HG02943 (cell line): ENCODE results near the gene KIF9.
A peak's percentile ranks its signal among the peaks of the same experiment; 100 is the strongest.
"Not testable (repeated sequence)": the region's sequence is repeated elsewhere in the genome, so short reads cannot be mapped to it uniquely, and the experiment has no call there.

Experiments
- ATAC-seq: cut with Tn5 transposase; IDR thresholded peaks from one replicate; pipeline ENCODE4 v1.9.1; 2021; ENCODE audit warnings: mild to moderate bottlenecking, low read depth, moderate library complexity; ENCODE audit not compliant: unreplicated experiment

KIF9 gene, protein sequence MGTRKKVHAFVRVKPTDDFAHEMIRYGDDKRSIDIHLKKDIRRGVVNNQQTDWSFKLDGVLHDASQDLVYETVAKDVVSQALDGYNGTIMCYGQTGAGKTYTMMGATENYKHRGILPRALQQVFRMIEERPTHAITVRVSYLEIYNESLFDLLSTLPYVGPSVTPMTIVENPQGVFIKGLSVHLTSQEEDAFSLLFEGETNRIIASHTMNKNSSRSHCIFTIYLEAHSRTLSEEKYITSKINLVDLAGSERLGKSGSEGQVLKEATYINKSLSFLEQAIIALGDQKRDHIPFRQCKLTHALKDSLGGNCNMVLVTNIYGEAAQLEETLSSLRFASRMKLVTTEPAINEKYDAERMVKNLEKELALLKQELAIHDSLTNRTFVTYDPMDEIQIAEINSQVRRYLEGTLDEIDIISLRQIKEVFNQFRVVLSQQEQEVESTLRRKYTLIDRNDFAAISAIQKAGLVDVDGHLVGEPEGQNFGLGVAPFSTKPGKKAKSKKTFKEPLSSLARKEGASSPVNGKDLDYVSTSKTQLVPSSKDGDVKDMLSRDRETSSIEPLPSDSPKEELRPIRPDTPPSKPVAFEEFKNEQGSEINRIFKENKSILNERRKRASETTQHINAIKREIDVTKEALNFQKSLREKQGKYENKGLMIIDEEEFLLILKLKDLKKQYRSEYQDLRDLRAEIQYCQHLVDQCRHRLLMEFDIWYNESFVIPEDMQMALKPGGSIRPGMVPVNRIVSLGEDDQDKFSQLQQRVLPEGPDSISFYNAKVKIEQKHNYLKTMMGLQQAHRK

DNA sequence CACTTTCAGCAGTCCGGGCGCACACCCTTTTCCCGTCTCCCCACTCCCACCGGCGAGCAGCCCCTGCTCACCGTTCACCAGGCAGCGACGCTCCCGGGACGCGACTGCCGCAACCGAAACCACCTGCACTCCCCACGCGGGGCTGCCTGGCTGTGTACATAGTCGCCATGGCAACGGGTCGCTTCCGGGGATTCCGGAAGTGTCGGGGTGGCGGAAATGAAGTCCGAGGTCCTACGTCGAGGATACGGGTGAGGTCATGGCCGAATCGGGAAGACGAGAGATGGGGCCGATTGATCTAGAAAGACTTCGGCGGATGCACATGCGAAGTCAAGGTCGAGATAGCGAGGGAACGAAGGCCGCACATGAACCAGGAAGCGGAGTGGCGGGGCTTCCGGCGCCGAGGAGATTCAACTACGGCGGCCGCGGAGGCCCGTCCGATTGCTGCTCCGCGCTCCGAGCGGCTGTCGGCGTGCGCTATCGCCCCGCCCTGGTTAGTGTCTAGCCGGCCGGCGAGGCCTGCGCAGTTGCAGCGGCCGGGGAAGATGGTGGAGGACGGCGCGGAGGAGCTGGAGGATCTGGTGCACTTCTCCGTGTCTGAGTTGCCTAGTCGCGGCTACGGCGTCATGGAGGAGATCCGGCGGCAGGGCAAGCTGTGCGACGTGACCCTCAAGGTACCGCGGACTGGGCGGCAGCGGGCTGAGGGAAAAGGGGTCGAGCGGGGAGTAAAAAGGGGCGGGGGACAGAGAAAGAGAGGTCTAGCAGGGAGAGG is at the start of gene KIF9, which contains the start of gene KLHL18:
KIF9 (minus strand) TSS at position 376 of the 769 bp plus-strand sequence. CDS start 5,425 bp downstream, outside the sequence.
KLHL18 (plus strand) TSS at position 521 of the 769 bp plus-strand sequence; CDS start at position 543, 22 bp downstream.
- peak; percentile 79 for ATAC-seq

DNA sequence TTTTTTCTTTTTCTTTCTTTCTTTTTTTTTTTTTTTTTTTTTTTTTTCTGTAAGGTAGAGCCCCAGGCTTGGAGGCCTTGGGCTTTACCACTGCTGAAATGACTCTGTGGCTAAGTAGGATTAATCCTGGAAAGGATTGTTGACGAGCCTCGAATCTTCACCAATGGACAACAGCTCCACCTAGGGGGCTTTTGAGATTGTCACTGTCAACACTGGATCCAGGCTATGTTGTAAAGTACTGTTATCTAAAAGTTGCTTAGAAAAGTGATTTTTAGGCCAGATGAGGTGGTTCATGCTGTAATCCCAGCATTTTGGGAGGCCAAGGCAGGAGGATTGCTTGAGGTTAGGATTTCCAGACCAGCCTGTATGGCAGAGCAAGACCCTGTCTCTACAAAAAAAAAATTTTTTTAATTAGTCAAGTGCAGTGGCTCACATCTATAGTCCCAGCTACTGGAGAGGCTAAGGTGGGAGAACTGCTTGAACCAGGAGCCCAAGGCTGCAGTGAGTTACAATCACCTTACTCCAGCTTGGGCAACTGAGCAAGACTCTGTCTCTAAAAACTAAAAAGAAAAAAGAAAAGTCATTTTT is 41.8 kb upstream of the KIF9 start:
- no peak for ATAC-seq

DNA sequence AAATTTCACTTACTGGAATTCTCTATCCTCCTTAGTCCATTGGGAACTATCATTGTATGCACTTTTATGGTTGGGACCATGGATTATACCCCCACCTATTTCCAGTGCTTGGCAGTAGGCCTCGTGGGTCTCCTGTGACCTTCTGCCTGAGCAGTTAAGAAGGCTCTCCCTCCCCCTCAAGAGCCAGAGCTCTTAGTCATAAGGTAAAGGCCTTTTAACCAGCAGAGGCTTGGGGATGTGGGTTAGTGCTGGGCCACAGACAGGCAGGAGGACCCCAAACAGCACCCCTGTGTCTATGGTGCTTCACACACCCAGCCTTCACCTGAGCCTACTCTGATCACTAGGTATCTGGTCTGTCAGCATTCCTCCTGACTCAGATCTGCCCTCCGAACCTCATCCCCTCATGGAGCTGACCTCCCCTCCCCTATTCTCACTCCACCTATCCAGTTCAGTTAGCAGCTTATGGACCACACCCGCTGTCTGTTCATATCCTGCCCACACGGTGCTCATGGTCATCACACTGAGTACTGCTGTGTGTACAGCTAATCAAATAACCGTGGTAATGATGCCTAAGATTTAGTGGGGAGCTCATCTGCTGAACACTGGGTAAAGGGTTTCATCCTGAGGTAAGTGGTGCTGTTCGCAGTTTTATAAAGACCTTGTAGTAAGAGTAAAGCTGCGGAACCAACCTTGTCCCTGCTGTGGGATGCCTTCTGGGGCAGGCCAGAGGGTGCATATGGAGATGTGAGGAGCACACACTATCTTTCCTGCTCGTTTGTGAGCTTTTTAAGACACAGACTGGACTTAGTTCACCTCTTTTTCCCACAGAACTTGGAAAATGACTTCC is 41.1 kb upstream of the KIF9 start:
- ATAC-seq, result no peak

DNA sequence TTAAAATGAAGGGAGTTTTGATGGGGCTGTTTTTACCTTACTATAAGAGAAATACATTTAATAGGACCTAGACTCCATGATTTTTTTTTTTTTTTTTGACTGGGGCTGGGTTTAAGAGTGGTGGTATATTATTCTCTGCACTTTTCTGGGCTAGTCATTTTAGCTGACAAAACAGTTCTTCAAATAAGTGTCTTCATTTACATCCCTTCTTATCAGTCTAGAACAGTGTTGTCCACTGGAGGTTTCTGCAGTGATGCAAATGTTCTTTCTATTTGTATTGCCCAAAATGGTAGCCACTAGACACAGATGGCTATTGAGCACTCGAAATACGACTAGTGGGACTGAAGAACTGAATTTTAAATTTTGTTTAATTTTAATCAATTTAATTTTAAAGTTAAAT is 37.4 kb upstream of the KIF9 start:
- ATAC-seq, result no peak

DNA sequence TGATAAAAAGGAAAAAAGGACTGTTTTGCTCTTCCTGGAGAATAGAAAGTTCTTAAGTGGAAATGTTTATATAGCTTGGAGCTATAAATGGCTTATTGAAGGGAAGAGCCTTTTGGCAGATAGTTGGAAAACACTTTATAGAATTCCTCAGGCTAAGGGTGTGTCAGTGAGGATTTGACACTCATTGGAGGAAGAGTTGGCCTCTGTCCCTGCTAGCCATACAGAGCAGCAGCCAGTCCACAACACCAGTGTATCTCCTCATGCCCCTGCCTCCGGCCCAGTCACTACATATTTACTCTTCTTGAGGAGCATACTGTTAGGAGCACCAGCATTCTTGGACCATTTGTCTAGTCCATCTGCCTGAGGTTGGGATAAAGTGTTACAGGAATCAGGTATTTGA is 36.3 kb upstream of the KIF9 start:
- no peak for ATAC-seq

DNA sequence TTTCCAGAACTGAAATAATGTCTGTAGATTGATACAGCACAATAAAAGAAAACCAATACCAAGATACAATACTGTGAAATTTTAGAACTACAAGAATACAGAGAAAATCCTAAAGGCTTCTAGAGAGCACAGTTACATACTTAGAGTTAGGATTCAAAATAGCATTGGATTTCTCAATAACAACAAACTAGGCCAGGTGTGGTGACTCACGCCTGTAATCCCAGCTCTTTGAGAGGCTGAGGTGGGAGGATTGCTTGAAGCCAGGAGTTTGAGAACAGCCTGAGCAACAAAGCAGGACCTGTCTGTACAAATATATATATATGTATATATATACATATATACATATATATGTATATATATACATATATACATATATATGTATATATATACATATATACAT is 33.6 kb upstream of the KIF9 start:
- not testable (repeated sequence) for ATAC-seq

DNA sequence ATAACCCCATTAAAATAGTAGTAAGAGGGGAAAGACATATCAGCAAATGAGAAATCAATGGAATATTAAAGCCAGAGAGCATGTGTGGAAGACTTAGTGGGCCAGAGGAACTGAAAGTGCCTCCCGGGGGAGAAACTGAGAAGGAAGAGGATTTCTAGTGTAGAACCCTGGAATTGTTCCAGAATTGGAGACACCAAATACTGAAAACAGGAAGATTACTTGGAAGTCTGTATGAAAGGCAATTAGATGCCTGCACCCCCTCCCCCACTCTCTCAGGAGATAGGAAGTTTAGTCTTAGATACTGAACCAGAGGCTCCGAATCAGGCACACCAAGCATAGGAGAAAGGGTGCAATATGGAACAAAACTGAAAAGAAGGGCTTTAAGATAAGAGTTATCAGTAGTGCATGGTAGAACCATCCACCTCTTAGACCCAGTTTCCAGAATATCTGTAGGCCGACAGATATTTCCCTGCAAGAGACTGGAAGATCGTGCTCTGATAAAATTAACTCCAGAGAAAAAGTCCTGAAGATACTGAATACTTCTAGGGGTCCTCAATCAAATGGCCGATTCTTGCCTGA is 32.6 kb upstream of the KIF9 start:
- no peak for ATAC-seq

DNA sequence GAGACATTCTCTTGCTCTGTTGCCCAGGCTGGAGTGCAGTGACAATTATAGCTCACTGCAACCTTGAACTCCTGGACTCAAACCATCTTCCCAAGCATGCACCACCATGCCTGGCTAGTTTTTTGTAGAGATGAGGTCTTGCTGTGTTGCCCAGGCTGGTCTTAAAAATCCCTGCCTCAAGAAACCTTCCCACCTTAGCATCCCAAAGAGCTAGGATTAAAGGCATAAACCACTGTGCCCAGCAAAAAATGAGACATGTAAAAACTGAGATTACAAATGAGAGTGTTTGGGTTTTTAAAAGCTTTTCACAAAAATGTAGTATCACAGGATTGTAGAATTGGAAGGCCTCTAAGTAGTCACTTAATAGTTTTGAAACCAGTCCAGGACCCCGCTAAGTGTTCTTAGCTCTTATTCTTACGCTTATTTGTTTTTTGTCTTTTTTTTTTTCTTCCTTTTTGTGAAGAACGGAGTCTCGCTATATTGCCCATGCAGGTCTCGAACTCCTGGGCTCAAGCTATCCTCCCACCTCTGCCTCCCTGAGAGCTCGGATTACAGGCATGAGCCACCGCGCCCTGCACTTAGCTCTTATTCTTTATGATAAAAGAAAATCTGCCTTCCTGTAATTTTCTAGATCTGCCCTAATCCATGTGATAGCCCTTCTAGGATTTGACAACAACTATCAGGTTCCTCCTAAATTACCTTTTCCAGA is 31.6 kb upstream of the KIF9 start:
- no peak for ATAC-seq

DNA sequence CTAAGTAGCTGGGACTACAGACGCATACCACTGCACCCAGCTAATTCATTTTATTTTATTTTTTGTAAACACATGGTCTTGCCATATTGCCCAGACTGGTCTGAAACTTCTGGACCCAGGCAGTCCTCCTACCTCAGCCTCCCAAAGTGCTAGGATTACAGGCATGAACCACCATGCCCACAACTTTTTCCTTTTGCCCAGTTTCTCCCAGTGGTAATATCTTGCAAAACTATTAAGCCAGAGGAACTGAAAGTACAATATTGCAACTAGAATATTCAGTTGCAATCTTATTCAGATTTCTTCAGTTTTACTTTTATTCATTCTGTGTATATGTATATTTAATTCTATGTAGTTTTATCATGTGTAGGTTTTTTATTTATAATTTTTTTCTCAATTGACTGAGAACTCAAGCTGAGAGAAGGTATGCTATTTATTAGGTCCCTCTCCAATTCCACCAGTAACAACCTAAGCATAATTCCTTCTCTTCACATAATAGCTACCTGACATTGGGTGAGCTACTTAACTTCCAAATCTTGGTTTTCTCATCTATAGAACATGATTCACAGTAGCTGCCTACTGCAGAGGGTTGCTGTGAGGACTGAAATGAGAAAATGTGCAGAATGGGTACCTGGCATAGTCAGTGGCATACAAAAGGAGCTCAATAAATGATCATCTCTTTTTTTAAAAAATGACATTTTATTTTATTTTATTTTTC is 30.9 kb upstream of the KIF9 start:
- ATAC-seq, result no peak

DNA sequence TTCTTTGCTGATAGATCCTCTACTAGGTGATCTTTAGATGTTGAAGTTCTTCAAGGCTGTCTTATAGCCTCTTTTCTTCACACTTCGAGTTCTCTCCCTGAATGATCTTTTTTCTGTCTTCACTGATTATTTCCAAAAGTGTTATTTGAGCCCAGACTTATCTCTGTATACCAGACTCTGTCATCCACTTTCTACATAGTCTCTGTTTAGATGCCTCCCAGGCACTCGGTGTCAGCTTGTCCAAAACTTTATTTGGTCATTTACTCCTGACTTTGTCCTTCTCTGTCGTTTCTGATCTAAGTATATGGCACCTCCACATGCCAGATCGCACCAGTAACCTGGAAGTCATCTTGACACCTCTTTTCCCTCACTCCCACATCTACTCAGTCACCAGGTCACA is 27.8 kb upstream of the KIF9 start:
- no peak for ATAC-seq

DNA sequence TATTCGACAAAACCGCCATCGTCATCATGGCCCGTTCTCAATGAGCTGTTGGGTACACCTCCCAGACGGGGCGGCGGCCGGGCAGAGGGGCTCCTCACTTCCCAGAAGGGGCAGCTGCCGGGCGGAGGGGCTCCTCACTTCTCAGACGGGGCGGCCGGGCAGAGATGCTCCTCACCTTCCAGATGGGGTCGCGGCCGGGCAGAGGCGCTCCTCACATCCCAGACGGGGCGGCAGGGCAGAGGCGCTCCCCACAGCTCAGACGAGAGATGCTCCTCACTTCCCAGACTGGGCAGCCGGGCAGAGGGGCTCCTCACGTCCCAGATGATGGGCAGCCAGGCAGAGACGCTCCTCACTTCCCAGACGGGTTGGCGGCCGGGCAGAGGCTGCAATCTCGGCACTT is 26.6 kb upstream of the KIF9 start:
- not testable (repeated sequence) for ATAC-seq

DNA sequence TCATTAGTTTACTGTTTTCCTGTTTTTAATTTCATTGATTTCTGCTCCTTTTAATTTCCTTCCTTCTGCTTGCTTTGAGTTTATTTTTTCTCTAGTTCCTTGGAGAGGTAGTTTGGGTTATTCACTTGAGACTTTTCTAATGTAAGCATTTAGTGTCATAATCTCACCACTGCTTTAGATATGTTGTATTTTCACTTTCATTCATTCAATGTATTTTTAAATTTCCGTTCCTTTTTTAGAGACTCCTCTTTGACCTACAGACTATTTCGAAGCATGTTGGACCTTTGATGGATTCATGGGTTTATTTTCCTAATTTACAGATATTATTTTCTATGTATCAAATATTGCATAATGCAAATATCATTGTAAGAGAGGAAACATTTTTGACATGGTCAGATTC is 23.4 kb upstream of the KIF9 start:
- no peak for ATAC-seq

DNA sequence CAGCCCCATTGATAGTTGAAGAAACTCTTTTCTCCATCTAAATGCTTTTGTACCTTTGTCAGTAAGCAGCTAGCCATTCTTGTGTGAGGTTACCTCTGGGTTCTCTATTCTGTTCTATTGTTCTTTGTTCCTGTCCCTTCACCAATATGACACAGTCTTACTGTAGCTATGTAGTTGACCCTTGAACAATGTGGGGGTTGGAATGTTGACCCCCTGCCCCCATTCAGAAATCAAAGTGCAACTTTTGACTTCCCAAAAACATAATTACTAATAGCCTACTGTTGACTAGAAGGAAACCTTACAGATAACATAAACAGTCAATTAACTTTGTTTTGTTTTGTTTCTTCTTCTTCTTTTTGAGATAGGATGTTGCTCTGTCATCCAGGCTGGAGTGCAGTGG is 18.9 kb upstream of the KIF9 start:
- ATAC-seq, result no peak

DNA sequence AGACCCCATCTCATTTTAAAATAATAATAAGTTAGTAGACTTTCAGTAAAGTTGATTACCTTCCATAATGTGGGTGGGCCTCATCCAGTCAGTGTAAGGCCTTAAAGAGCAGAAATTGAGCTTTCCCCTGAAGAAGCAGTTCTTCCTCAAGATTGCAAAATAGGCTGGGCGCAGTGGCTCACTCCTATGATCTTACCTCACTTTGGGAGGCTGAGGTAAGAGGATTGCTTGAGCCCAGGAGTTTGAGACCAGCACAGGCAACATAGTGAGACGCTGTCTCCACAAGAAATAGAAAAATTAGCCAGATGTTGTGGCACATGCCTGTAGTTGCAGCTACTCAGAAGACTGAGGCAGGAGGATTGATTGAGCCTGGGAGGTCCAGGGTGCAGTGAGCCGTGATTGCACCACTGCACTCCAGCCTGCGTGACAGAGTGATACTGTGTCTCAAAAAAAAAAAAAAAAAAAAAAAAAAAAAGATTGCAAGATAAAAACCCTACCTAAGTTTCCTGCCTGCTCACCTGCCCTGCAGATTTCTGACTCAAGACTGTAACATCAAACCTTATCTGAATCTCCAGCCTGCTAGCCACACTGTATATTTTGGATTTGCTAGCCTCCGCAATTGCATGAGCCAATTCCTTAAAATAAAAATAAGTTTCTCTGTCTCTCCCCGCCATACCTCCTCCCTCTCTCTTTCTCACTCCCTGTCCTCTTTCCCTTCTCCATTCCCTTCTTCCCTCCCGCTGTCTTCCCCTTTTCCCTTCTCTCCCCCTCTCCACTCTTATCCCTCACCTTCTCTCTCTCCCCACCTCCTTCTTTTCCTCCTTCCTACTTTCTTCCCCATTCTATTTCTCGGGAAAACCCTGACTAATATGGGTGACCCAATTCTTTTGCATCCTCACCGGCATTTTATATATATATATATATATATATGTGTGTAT is 17.1 kb upstream of the KIF9 start:
- ATAC-seq, result no peak

DNA sequence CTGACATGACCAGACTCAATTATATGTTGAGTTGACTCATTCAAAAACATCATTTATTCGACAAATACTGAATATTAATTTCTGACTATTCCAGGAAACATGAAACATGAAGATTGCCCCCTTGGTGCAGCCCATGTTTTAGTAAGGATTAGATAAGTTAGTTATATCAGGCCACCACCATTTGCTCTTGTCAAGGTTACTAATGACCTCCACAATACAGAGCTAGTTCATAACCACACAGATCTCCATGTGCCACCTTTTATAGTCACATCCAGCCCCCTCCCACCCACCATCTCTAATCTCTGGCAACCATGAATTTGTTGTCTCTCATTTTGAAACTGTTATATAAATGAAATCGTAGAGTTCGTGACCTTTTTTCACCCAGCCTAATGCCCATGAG is 15.8 kb upstream of the KIF9 start:
- ATAC-seq, result no peak

DNA sequence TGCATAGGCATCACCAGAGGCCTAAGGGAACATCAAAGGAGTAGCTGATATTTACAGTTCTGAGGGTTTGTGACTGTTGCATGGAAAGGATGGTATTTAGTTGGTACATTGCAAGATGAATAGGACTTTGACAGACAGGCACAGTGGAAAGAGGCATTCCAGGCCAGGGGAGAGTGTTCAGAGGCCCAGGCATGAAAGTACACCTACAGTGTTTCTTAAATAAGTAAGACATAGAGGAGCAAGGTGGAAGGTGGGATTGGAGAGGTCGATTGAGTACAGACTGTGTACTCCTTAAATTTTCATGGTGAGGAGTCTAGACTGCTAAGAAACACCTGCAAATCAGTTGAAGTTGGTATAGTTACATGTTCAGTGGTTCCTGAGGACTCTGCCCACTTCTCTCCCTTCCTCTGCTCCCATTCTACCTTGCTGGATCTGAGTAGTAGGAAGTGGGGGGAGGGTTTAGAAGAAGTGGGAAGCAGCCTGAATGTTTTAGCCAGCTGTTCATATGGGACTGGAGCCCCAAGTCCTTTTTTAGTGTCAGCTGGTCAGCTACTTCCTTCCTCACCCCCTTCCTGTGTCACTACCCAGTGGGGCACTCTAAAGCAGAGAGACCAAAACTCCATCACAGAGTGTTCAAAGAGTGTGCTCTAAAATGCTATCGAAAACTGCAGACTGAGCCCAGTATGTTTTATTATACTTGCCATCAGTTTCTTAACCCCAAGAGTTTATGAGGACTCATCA is 14.1 kb upstream of the KIF9 start:
- ATAC-seq, result no peak
